HL-60 (cell line): ENCODE data around the gene TTL.
A peak's percentile ranks its signal among the peaks of the same experiment; 100 is the strongest.

Experiments
- DNase-seq, 2 experiments: peaks; one replicate each; pipeline ENCODE4 v3.0.0-alpha.2; 2010 to 2020; ENCODE audit warnings: low read depth in 1 of 2, low spot score in 1 of 2
- H3K27ac ChIP-seq: fragments of 250-450 bp; sonication (Bioruptor Pico); replicated peaks from 2 replicates; pipeline ENCODE4 v1.5.1; 2020; ENCODE audit warnings: mild to moderate bottlenecking, moderate library complexity
- H3K27me3 ChIP-seq: fragments of 250-450 bp; sonication (Bioruptor Pico); 2 replicates; pipeline ENCODE4 v1.5.1; 2021; ENCODE audit warnings: mild to moderate bottlenecking, moderate library complexity; ENCODE audit not compliant: insufficient read depth, poor library complexity, severe bottlenecking
- H3K4me3 ChIP-seq: replicated peaks from 2 replicates; pipeline ENCODE4 v1.5.1; 2011; ENCODE audit warnings: mild to moderate bottlenecking, control low read depth, low read length; ENCODE audit not compliant: insufficient read depth
- GABPA ChIP-seq: IDR thresholded peaks from 2 replicates; pipeline ENCODE4 v1.6.1; 2012; ENCODE audit warnings: low read depth
- POLR2AphosphoS5 ChIP-seq: IDR thresholded peaks from 2 replicates; pipeline ENCODE4 v1.6.1; 2012; ENCODE audit warnings: low read depth
- REST ChIP-seq: IDR thresholded peaks from 2 replicates; pipeline ENCODE4 v1.6.1; 2012; ENCODE audit warnings: low read depth; ENCODE audit not compliant: insufficient replicate concordance
- SPI1 ChIP-seq: IDR thresholded peaks from 2 replicates; pipeline ENCODE4 v1.6.1; 2012; ENCODE audit warnings: low read depth, mild to moderate bottlenecking, borderline replicate concordance
- TF ChIP-seq, protein P1 (sequence below): IDR thresholded peaks from one replicate; pipeline ENCODE4 v1.5.1; 2011; ENCODE audit warnings: low read length, control low read depth, inconsistent platforms; ENCODE audit not compliant: insufficient read depth

The TTL gene

GRCh38 chr2:112539306-112539705, 57.4 kb downstream of the TTL start:
- TF ChIP-seq REST (no peak), GABPA (no peak), SPI1 (no peak)
- TF ChIP-seq, protein P1, sequence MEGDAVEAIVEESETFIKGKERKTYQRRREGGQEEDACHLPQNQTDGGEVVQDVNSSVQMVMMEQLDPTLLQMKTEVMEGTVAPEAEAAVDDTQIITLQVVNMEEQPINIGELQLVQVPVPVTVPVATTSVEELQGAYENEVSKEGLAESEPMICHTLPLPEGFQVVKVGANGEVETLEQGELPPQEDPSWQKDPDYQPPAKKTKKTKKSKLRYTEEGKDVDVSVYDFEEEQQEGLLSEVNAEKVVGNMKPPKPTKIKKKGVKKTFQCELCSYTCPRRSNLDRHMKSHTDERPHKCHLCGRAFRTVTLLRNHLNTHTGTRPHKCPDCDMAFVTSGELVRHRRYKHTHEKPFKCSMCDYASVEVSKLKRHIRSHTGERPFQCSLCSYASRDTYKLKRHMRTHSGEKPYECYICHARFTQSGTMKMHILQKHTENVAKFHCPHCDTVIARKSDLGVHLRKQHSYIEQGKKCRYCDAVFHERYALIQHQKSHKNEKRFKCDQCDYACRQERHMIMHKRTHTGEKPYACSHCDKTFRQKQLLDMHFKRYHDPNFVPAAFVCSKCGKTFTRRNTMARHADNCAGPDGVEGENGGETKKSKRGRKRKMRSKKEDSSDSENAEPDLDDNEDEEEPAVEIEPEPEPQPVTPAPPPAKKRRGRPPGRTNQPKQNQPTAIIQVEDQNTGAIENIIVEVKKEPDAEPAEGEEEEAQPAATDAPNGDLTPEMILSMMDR: no peak
- Histone ChIP-seq H3K4me3 (no peak overlapping the region), H3K27me3 (no peaks in the 10 kb centered on the region), H3K27ac (no peak overlapping the region)
- DNase-seq: no peak

GRCh38 chr2:112540906-112541305, 59.0 kb downstream of the TTL start:
- no peak for DNase-seq
- no peaks in the 10 kb centered on the region for H3K27me3 ChIP-seq
- H3K4me3 ChIP-seq: peak overlapping the region; percentile 98
- peak overlapping the region; percentile 93 for H3K27ac ChIP-seq
- TF ChIP-seq SPI1 (no peak), REST (no peak), POLR2AphosphoS5 (no peak), GABPA (no peak)
- TF ChIP-seq, protein P1: no peak

- no peaks in the 10 kb centered on the region for H3K27me3 ChIP-seq
- peak overlapping the region; percentile 98 for H3K4me3 ChIP-seq
- DNase-seq: peak; percentile 60 to 79
- TF ChIP-seq, protein P1: no peak
- peak; percentile 41; the same call in 1 of the 2 replicates for TF ChIP-seq SPI1
- TF ChIP-seq POLR2AphosphoS5: peak; percentile 59; the same call in 1 of the 2 replicates
- TF ChIP-seq GABPA: peak; percentile 33; the same call in 1 of the 2 replicates
- peak overlapping the region; percentile 93 for H3K27ac ChIP-seq
These were observed 59.6 kb downstream of the TTL start for GRCh38 chr2:112541315-112542122.
